GM19452 (cell line): ENCODE data around the gene FHIT.
"Not testable (repeated sequence)": the region's sequence is repeated elsewhere in the genome, so short reads cannot be mapped to it uniquely, and the experiment has no call there.

ENCODE experiments used
- ATAC-seq: cut with Tn5 transposase; IDR thresholded peaks from one replicate; pipeline ENCODE4 v1.9.1; 2021; ENCODE audit not compliant: unreplicated experiment

Gene FHIT

GRCh38 chr3:60737633-60738399, 513.4 kb downstream of the FHIT start:
- no peak for ATAC-seq

- ATAC-seq = no peak
Measured at GRCh38 chr3:60730371-60730770, 520.9 kb downstream of the FHIT start.

- ATAC-seq = no peak
Measured at GRCh38 chr3:60729056-60729455, 522.2 kb downstream of the FHIT start.

GRCh38 chr3:60728006-60728405, 523.2 kb downstream of the FHIT start:
- ATAC-seq = no peak

GRCh38 chr3:60720736-60721135, 530.5 kb downstream of the FHIT start:
- no peak for ATAC-seq

- no peak for ATAC-seq
Measured at GRCh38 chr3:60716573-60716972, 534.7 kb downstream of the FHIT start.

- ATAC-seq = no peak
Measured at GRCh38 chr3:60708191-60708975, 542.9 kb downstream of the FHIT start.

GRCh38 chr3:60707452-60708020, 543.7 kb downstream of the FHIT start:
- no peak for ATAC-seq

GRCh38 chr3:60703956-60704736, 547.1 kb downstream of the FHIT start:
- ATAC-seq = no peak

GRCh38 chr3:60703008-60703407, 548.2 kb downstream of the FHIT start:
- ATAC-seq = no peak

- no peak for ATAC-seq
Measured at GRCh38 chr3:60698117-60698516, 553.1 kb downstream of the FHIT start.

GRCh38 chr3:60697132-60697531, 554.1 kb downstream of the FHIT start:
- ATAC-seq = no peak

GRCh38 chr3:60696428-60697125, 554.7 kb downstream of the FHIT start:
- no peak for ATAC-seq

GRCh38 chr3:60675424-60675823, 575.8 kb downstream of the FHIT start:
- no peak for ATAC-seq

- no peak for ATAC-seq
Measured at GRCh38 chr3:60674870-60675269, 576.4 kb downstream of the FHIT start.

GRCh38 chr3:60673123-60673522, 578.1 kb downstream of the FHIT start:
- ATAC-seq = no peak

GRCh38 chr3:60672337-60672736, 578.9 kb downstream of the FHIT start:
- not testable (repeated sequence) for ATAC-seq

GRCh38 chr3:60669636-60670035, 581.6 kb downstream of the FHIT start:
- ATAC-seq = no peak

GRCh38 chr3:60660026-60660425, 591.2 kb downstream of the FHIT start:
- ATAC-seq = no peak

- no peak for ATAC-seq
Measured at GRCh38 chr3:60659098-60659497, 592.2 kb downstream of the FHIT start.

- peak; percentile 76 for ATAC-seq
Measured at GRCh38 chr3:60657972-60658371, 593.3 kb downstream of the FHIT start.
